NCI-H460 (cell line): Measurements from ENCODE around the gene CNNM1. TPM values are rescaled to one million over a fixed set of nuclear protein-coding genes. Genes with fewer than 3 reads are reported as not detected.
A peak's percentile ranks its signal among the peaks of the same experiment; 100 is the strongest.

ENCODE experiments used
- DNase-seq: peaks from one replicate; pipeline ENCODE4 v3.0.0-alpha.2; 2016; ENCODE audit warnings: low read depth; ENCODE audit errors: extremely low read depth
- total RNA-seq: library from RNA; depleted of rRNA; stranded (reverse); fragments of >200 nt; shearing (Covaris generic); gene quantifications from 2 replicates; pipeline ENCODE4 v1.2.3, GENCODE V29; 2014

Gene CNNM1
- total RNA-seq, 1 experiment from 2014 or later = 2.5 TPM

GRCh38 chr10:99369126-99369525 lies 40.0 kb downstream of the CNNM1 start:
- no peak for DNase-seq

DNA sequence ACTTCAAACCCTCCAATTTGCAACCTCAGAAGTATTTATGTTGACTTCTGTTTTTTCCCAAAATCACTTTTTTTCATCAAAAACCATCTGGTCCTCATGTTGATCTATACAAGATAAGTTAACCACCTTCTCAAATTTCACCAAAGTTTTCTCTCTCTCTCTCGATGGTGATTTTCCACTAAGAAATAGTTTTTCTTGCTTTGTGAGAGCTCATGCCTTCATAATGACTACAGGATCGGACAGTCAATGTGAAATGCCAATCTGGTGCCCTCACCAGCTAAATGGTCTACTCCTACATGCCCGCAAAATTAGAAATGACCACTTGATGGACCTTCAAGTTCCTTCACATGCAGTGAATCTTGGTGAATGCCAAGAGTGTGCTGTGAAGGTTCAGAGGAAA lies 40.4 kb downstream of the CNNM1 start:
- DNase-seq = no peak

GRCh38 chr10:99370993-99371392 lies 41.8 kb downstream of the CNNM1 start:
- peak; percentile 26 for DNase-seq

- DNase-seq = no peak
Measured at GRCh38 chr10:99372546-99373271, 43.6 kb downstream of the CNNM1 start.

DNA sequence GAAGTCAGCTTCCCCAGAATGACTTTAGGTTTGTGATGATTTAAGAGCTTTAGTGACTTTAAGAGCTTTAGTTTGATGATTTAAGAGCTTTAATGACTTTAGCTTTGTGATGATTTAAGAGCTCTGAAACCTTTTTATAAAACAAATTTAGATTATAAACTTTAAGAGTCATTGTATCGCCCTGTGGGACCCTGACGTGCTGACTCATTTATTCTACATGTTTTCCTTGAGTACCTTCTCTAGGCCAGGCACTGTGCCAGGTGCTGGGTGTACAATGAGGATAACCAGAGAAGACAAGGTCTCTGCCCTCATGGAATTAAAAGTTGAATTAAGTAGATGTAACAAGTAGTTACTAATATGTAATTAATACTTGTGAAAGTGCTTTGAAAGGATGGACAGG lies 45.4 kb downstream of the CNNM1 start:
- DNase-seq = no peak

GRCh38 chr10:99374972-99375371 lies 45.8 kb downstream of the CNNM1 start:
- no peak for DNase-seq

GRCh38 chr10:99375426-99375825 lies 46.3 kb downstream of the CNNM1 start:
- no peak for DNase-seq

- no peak for DNase-seq
Measured at GRCh38 chr10:99382176-99382575, 53.0 kb downstream of the CNNM1 start.

DNA sequence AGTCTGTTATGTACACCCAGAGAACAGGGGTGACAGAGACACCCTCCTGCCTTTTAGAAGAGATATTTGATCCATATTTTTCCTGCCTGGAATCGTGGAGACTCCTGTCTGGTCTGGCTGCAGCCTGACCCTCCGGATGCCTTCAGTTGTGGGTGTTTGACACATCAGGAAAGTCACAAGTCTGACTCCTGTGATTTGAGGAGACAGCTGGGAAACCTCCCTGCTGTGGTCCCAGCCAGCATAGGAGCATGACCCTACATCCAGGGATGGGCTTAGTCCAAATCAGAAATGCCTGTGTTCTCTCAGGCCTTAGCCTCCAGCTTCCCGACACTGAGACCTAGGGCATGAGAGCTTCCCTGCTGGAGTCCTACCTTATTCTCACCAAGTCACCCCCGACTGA lies 57.9 kb downstream of the CNNM1 start:
- no peak for DNase-seq

- no peak for DNase-seq
Measured at GRCh38 chr10:99387541-99387940, 58.4 kb downstream of the CNNM1 start.

DNA sequence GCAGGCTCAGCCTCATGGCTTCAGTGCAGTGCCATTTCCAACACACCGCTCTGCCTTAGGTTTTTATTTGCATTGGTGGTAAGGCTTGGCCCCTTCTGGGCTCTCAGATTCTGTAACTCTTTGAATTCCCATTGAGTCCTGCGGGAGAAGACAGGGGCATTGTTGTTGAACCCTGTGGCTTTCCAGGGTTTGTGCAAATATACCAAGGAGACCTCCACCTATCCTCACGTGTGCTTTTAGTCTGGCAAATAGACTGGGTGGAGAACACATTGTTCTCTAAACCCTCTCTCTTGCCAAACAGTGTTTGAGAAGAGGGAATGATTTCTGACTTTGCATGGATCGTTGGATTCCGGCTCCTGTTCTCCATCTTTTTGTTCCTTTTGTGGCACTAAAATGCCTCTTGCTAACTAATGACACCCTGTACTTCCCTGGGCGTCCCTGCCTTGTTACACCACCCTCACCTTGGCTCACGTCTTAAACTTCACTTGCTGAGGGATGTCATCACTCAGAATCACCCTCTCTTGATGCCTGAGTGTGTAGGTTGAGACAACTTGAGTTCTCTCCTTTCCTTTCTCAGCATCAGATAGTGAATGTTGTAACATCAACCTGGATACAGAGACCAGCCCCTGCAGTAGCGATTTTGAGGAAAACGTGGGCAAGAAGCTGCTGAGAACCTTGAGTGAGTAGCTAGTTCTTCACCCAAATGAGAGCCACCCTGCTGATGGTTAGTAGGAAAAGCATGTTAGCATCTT lies 60.7 kb downstream of the CNNM1 start:
- DNase-seq = no peak

DNA sequence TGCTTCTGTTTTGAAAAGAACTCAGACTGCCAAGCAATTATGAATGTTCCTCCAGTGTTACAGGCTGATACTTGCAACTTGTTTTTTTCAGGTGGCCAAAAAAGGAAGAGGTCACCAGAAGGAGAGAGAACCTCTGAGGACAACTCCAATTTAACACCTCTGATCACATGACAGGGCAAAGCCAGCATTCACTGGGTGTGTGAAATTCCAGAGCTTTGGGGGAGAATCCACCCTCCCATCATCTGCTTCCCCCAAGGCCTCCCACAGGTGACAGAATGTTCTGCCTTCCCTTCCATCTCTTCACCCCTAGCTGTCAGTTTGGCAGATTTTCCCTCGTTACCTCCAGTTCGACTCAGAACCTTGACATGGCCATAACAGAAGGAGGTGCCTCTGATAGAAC lies 62.2 kb downstream of the CNNM1 start:
- DNase-seq = no peak

DNA sequence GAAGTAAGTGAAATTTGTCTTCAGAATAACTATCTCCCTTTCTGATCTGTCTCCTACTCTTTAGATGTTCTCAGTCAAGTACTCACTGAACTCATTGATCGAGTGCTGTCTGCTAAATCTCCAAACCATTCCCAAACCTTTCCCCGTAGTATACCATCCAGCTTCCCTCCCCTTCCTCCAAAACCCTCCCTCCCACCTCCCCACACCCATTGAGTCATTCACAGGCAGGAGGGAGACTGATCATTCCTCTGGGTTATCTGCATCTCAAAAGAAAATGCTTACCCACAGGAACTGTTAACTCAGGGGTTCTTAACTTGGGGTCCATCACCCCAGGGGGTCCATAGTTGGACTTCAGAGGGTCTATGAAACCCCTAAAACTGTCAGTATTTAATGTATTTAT lies 63.9 kb downstream of the CNNM1 start:
- no peak for DNase-seq

DNA sequence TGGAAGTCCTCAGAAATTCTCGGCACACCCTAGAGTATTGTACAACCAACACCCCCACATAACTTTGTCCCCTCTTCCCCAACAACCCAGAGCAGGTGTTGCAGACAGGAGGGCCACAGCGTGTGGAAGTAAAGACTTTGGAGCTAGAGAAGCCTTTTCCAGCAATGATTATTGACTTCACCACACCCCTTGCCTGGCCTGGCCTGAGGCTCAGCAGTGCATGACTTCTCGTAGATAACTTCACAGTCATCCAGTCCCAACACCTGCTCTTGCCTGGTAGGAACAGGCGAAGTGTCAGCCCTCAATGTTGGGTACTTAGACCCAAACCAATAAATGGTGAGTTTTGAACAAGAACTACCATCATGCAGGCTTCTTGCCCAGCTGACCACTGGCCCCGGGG lies 64.5 kb downstream of the CNNM1 start:
- no peak for DNase-seq

GRCh38 chr10:99394256-99394655 lies 65.1 kb downstream of the CNNM1 start:
- no peak for DNase-seq

DNA sequence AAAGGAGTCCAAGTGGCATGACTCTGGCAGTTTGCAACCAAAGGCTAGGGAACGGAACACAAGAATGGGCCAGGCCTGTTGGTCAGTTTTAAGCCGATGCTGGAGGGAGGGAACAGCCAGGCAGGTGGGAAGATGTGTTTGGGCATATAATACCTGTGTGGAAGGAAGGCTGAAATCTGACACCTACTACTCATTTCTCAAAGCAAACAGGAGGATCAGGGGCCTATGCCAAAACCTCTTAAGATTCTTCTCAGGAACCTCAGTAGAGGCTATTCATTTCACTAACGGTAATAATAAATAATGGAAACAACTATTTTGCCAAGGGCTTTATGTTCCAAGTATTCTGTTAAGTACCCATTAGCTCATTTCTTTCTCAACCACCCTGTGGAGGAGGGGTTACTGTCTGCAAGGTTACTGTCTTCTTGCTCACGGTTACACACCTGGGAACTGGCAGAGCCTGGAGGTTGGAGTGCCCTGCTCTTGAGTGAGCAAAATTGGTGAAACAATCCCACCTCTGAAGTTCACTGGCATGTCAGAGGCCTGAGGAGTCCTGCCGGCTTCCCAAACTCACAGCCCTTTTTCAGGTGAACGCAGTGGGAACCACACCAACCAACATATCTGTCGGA lies 65.7 kb downstream of the CNNM1 start:
- DNase-seq = no peak

DNA sequence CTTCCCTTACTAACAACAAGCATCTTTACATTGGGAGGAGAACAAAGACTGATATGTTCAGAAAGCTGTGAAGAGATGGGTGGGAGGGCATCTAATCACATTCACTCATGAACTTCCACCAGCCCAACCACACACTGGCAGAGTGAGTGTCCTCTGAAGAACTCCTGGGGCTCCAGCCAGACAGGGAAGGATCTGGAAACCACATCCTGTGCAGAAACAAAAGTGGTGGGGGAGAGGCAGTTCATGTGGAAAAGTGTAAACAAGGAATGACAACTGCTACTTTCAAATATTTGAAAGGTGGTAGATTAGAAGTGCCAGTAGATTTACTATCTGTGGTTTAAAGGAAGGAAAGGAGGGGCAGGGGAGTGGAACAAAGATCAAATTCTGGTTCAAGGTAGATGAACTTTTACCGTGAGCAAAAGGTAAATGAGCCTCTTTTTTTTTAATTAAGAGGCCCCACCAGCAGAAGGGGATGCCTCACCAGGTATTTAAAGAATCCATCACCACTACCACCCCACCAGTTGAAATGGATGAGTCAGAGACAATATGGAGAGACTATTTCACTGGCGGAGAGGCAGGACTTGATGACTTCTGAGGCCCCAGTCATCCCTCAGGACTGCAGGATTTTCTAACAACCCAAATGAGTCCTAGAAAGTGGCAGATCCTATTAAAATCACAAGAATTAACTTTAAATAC lies 66.7 kb downstream of the CNNM1 start:
- no peak for DNase-seq

- no peak for DNase-seq
Measured at GRCh38 chr10:99396471-99396870, 67.3 kb downstream of the CNNM1 start.

- no peak for DNase-seq
Measured at GRCh38 chr10:99399664-99400063, 70.5 kb downstream of the CNNM1 start.

- DNase-seq = no peak
Measured at GRCh38 chr10:99403674-99404073, 74.5 kb downstream of the CNNM1 start.

DNA sequence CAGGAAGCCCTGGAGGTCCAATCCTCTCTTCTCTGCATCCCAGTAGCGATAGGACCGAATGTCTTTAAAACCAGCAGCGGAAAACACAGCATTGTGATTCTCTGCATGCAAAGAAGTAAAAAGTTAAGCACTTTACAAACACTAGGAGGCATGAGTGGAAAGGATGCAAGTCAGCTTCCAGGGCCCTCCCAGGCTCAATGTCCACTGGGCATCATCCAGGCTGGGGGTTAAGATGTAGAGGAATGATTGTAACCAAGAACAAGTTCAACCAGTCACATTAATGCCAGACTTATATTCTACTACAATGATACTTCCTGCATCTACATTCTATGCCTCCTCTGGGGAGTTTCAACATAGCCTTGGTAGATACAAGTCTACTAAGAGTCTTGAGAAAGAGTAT lies 77.0 kb downstream of the CNNM1 start:
- no peak for DNase-seq
